H9 (cell line): Measurements from ENCODE around the gene NOP9. TPM values are rescaled to one million over a fixed set of nuclear protein-coding genes. Genes with fewer than 3 reads are reported as not detected.

Experiments
- DNase-seq: peaks from one replicate; pipeline ENCODE4 v3.0.0-alpha.2; 2017
- H2AFZ ChIP-seq: one replicate; pipeline ENCODE4 v1.6.1; 2013; ENCODE audit warnings: mild to moderate bottlenecking, low read length, control low read depth, moderate library complexity
- H2AK5ac ChIP-seq: 2 replicates; pipeline ENCODE4 v1.6.1; 2013; ENCODE audit warnings: low read length, control low read depth, mixed read lengths; ENCODE audit not compliant: insufficient read length
- H2BK120ac ChIP-seq: one replicate; pipeline ENCODE4 v1.6.1; 2013; ENCODE audit warnings: low read depth, mild to moderate bottlenecking, low read length, control low read depth, inconsistent platforms; ENCODE audit not compliant: poor library complexity, severe bottlenecking
- H2BK12ac ChIP-seq: 2 replicates; pipeline ENCODE4 v1.6.1; 2013; ENCODE audit warnings: low read length, control low read depth, mixed read lengths, low read depth; ENCODE audit not compliant: insufficient read length
- H2BK15ac ChIP-seq: 2 replicates; pipeline ENCODE4 v1.6.1; 2013; ENCODE audit warnings: low read depth, low read length, control low read depth
- H2BK20ac ChIP-seq: one replicate; pipeline ENCODE4 v1.6.1; 2013; ENCODE audit warnings: low read depth, mild to moderate bottlenecking, low read length, control low read depth, inconsistent platforms; ENCODE audit not compliant: poor library complexity, severe bottlenecking
- H2BK5ac ChIP-seq: 2 replicates; pipeline ENCODE4 v1.6.1; 2013; ENCODE audit warnings: low read length, control low read depth, mixed read lengths; ENCODE audit not compliant: insufficient read length
- H3K14ac ChIP-seq: 2 replicates; pipeline ENCODE4 v1.6.1; 2013; ENCODE audit warnings: low read length, control low read depth; ENCODE audit not compliant: insufficient read depth
- H3K18ac ChIP-seq: 2 replicates; pipeline ENCODE4 v1.6.1; 2013; ENCODE audit warnings: low read depth, mild to moderate bottlenecking, mixed read lengths, low read length, control low read depth; ENCODE audit not compliant: insufficient read length
- H3K23ac ChIP-seq: 2 replicates; pipeline ENCODE4 v1.6.1; 2013; ENCODE audit warnings: low read length, control low read depth, mixed read lengths, low read depth; ENCODE audit not compliant: insufficient read length
- H3K23me2 ChIP-seq: 2 replicates; pipeline ENCODE4 v1.6.1; 2013; ENCODE audit warnings: low read depth, mild to moderate bottlenecking, mixed read lengths, low read length, control low read depth; ENCODE audit not compliant: insufficient read length, poor library complexity, severe bottlenecking
- H3K27ac ChIP-seq: 2 replicates; pipeline ENCODE4 v1.5.1; 2013; ENCODE audit warnings: low read length, control low read depth, mixed read lengths, low read depth; ENCODE audit not compliant: insufficient read length
- H3K27me3 ChIP-seq: 2 replicates; pipeline ENCODE4 v1.6.1; 2013; ENCODE audit warnings: low read length, control low read depth, inconsistent platforms; ENCODE audit not compliant: insufficient read depth
- H3K4ac ChIP-seq: 2 replicates; pipeline ENCODE4 v1.6.1; 2013; ENCODE audit warnings: low read depth, mild to moderate bottlenecking, control low read depth, inconsistent platforms, low read length, moderate library complexity
- H3K4me1 ChIP-seq: 2 replicates; pipeline ENCODE4 v1.6.1; 2013; ENCODE audit warnings: low read length, control low read depth, inconsistent platforms; ENCODE audit not compliant: insufficient read depth
- H3K4me2 ChIP-seq: 2 replicates; pipeline ENCODE4 v1.6.1; 2013; ENCODE audit warnings: low read length, control low read depth, mixed read lengths; ENCODE audit not compliant: insufficient read length, insufficient read depth
- H3K56ac ChIP-seq: 2 replicates; pipeline ENCODE4 v1.6.1; 2013; ENCODE audit warnings: low read depth, mild to moderate bottlenecking, mixed read lengths, low read length, control low read depth; ENCODE audit not compliant: insufficient read length
- H3K79me1 ChIP-seq: 2 replicates; pipeline ENCODE4 v1.6.1; 2013; ENCODE audit warnings: low read depth, mild to moderate bottlenecking, moderate library complexity, low read length, control low read depth, inconsistent platforms; ENCODE audit not compliant: insufficient read depth, poor library complexity, severe bottlenecking
- H3K79me2 ChIP-seq: 2 replicates; pipeline ENCODE4 v1.6.1; 2013; ENCODE audit warnings: low read length, control low read depth, inconsistent platforms; ENCODE audit not compliant: insufficient read depth
- H3K9ac ChIP-seq: 2 replicates; pipeline ENCODE4 v1.6.1; 2013; ENCODE audit warnings: low read length, control low read depth, mixed read lengths; ENCODE audit not compliant: insufficient read length; ENCODE audit errors: extremely low read depth
- H3K9me3 ChIP-seq: one replicate; pipeline ENCODE4 v1.6.1; 2013; ENCODE audit warnings: low read depth, low read length, inconsistent platforms; ENCODE audit not compliant: control insufficient read depth
- H3T11ph ChIP-seq: one replicate; pipeline ENCODE4 v1.6.1; 2013; ENCODE audit warnings: mild to moderate bottlenecking, low read length, control low read depth, inconsistent platforms
- H4K20me1 ChIP-seq: one replicate; pipeline ENCODE4 v1.6.1; 2013; ENCODE audit not compliant: control insufficient read depth, insufficient read length, insufficient read depth
- H4K5ac ChIP-seq: 2 replicates; pipeline ENCODE4 v1.6.1; 2013; ENCODE audit warnings: low read depth, mild to moderate bottlenecking, mixed read lengths, low read length, control low read depth; ENCODE audit not compliant: insufficient read length
- H4K8ac ChIP-seq: replicated peaks from 2 replicates; pipeline ENCODE4 v1.6.1; 2013; ENCODE audit warnings: low read length, control low read depth, mixed read lengths, low read depth; ENCODE audit not compliant: insufficient read length
- H4K91ac ChIP-seq: 2 replicates; pipeline ENCODE4 v1.6.1; 2013; ENCODE audit warnings: low read depth, mild to moderate bottlenecking, moderate library complexity, mixed read lengths, low read length, control low read depth; ENCODE audit not compliant: insufficient read length
- H3K27ac Mint-ChIP-seq, 3 experiments: 2 replicates in 2 of 3; 3 replicates in 1 of 3; pipeline ENCODE4 v1.8.0; 2020 to 2021; ENCODE audit warnings: mixed read lengths in 3 of 3, mild to moderate bottlenecking in 1 of 3, moderate library complexity in 1 of 3
- H3K27me3 Mint-ChIP-seq: 2 replicates; pipeline ENCODE4 v1.8.0; 2021; ENCODE audit warnings: low read depth, mild to moderate bottlenecking, moderate library complexity, mixed read lengths
- H3K36me3 Mint-ChIP-seq, 3 experiments: 2 replicates in 2 of 3; 3 replicates in 1 of 3; pipeline ENCODE4 v1.8.0; 2020 to 2021; ENCODE audit warnings: low read depth in 3 of 3, mixed read lengths in 3 of 3; ENCODE audit not compliant: insufficient read depth in 1 of 3
- H3K4me1 Mint-ChIP-seq, 2 experiments: 2 replicates each; pipeline ENCODE4 v1.8.0; 2020; ENCODE audit warnings: mixed read lengths in 2 of 2
- H3K4me3 Mint-ChIP-seq, 2 experiments: 2 replicates in 1 of 2; 3 replicates in 1 of 2; pipeline ENCODE4 v1.8.0; 2020 to 2021; ENCODE audit warnings: mild to moderate bottlenecking in 2 of 2, mixed read lengths in 2 of 2, moderate library complexity in 1 of 2
- H3K9me3 Mint-ChIP-seq, 2 experiments: 2 replicates in 1 of 2; 3 replicates in 1 of 2; pipeline ENCODE4 v1.8.0; 2020; ENCODE audit warnings: mild to moderate bottlenecking in 2 of 2, mixed read lengths in 2 of 2, moderate library complexity in 1 of 2
- CTCF ChIP-seq: fragments of 200-600 bp; sonication (generic); conservative IDR thresholded peaks from 3 replicates; pipeline ENCODE4 v1.8.0; 2021; ENCODE audit warnings: antibody characterized with exemption, mild to moderate bottlenecking
- WGBS: extraction: QIAGEN DNeasy Blood & Tissue Kit; methylation state at CpG from one replicate; pipeline ENCODE4 v1.1.7; 2013; ENCODE audit warnings: missing lambda C conversion rate, low lambda C conversion rate, mixed read lengths; ENCODE audit not compliant: insufficient read length; ENCODE audit errors: extremely low coverage; 5-methylcytosine and 5-hydroxymethylcytosine counted together
- total RNA-seq: library from RNA; stranded (reverse); gene quantifications from 2 replicates; pipeline ENCODE4 v1.2.1, GENCODE V29; 2021

The NOP9 gene
- total RNA-seq, 1 experiment from 2014 or later = 34.7 TPM

GRCh38 chr14:24268225-24268624 lies 31.4 kb upstream of the NOP9 start:
- Histone ChIP-seq H2AFZ (no peak overlapping the region), H4K91ac (no peak overlapping the region), H3K79me2 (no peaks in the 10 kb centered on the region), H2BK20ac (no peak overlapping the region), H4K20me1 (no peaks in the 10 kb centered on the region), H3K27ac (no peak overlapping the region), H3K9me3 (no peaks in the 10 kb centered on the region), H4K5ac (no peak overlapping the region), H3K4me2 (no peak overlapping the region), H3K18ac (no peak overlapping the region), H2BK12ac (no peak overlapping the region), H3K79me1 (no peaks in the 10 kb centered on the region), H3K14ac (no peak overlapping the region), H3T11ph (no peak overlapping the region), H2AK5ac (no peak overlapping the region), H2BK5ac (no peak overlapping the region), H3K23ac (no peak overlapping the region), H3K4me1 (no peaks in the 10 kb centered on the region), H2BK15ac (no peak overlapping the region), H4K8ac (no peak overlapping the region), H3K27me3 (no peaks in the 10 kb centered on the region), H2BK120ac (no peak overlapping the region), H3K4ac (no peak overlapping the region), H3K56ac (no peak overlapping the region), H3K9ac (no peak overlapping the region), H3K23me2 (peaks cover 8% of the 10 kb centered on the region)
- H3K27ac Mint-ChIP-seq = no peak overlapping the region
- no peak overlapping the region for H3K4me3 Mint-ChIP-seq
- H3K36me3 Mint-ChIP-seq = peaks cover 3 to 21% (median 14%) of the 10 kb centered on the region in 3 experiments; a peak in 5 of 7 replicates
- no peaks in the 10 kb centered on the region for H3K27me3 Mint-ChIP-seq
- peaks cover 4 to 12% of the 10 kb centered on the region in 2 experiments for H3K4me1 Mint-ChIP-seq
- H3K9me3 Mint-ChIP-seq = no peaks in the 10 kb centered on the region
- no peak for TF ChIP-seq CTCF
- no CpG with 5 or more reads among the region's 9 CpGs for WGBS
- no peak for DNase-seq
